ENCODE measurements around the gene RNF8.
"Not testable (repeated sequence)": the region's sequence is repeated elsewhere in the genome, so short reads cannot be mapped to it uniquely, and the experiment has no call there.

The RNF8 gene

GRCh38 chr6:37344308-37344707 lies 9.5 kb upstream of the RNF8 start:
- no peak overlapping the region for H3K9ac ChIP-seq (ENCODE audit: low read depth, low read length)
- H3K36me3 ChIP-seq (ENCODE audit: insufficient read depth, low read length) = no peaks in the 10 kb centered on the region
- H3K27me3 ChIP-seq (ENCODE audit: control insufficient read depth, insufficient read depth, low read length) = peaks cover 14% of the 10 kb centered on the region
- H3K4me2 ChIP-seq (ENCODE audit: low read length) = no peak overlapping the region
- no peaks in the 10 kb centered on the region for H3K9me3 ChIP-seq (replicated peaks; ENCODE audit: low read length)
- peaks cover 9% of the 10 kb centered on the region for H3K4me1 ChIP-seq (ENCODE audit: control insufficient read depth, insufficient read depth, low read length)
- no peak overlapping the region for H3K4me3 ChIP-seq (ENCODE audit: low read length)

GRCh38 chr6:37345804-37346203 lies 8.0 kb upstream of the RNF8 start:
- H3K9me3 ChIP-seq (replicated peaks; ENCODE audit: low read length); H3K9ac ChIP-seq (ENCODE audit: low read depth, low read length); H3K4me3 ChIP-seq (ENCODE audit: low read length); H3K36me3 ChIP-seq (ENCODE audit: insufficient read depth, low read length); H3K4me1 ChIP-seq (ENCODE audit: control insufficient read depth, insufficient read depth, low read length); H3K4me2 ChIP-seq (ENCODE audit: low read length): not testable (repeated sequence)
- peaks cover 14% of the 10 kb centered on the region for H3K27me3 ChIP-seq (ENCODE audit: control insufficient read depth, insufficient read depth, low read length)

DNA sequence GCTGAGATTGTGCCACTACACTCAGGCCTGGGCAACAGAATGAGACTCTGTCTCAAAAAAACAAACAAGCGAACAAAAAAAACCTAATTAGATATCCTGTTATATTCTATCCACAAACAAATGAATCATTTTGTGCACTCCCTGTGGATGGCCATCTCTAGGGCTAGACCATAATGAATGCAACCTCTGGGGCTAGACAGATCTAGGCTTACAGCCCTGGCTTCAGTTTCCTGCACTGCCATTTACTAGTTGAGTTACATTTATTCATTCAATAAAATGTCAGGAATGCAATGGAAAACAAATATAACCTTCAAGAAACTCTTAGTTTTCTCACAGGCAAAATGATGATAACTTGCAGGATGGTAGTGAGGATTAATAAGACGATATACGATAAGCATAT lies 6.6 kb upstream of the RNF8 start:
- H3K4me2 ChIP-seq (ENCODE audit: low read length) = no peak overlapping the region
- no peaks in the 10 kb centered on the region for H3K4me1 ChIP-seq (ENCODE audit: control insufficient read depth, insufficient read depth, low read length)
- peaks cover 9% of the 10 kb centered on the region for H3K27me3 ChIP-seq (ENCODE audit: control insufficient read depth, insufficient read depth, low read length)
- no peaks in the 10 kb centered on the region for H3K9me3 ChIP-seq (replicated peaks; ENCODE audit: low read length)
- no peak overlapping the region for H3K4me3 ChIP-seq (ENCODE audit: low read length)
- H3K9ac ChIP-seq (ENCODE audit: low read depth, low read length) = no peak overlapping the region
- no peaks in the 10 kb centered on the region for H3K36me3 ChIP-seq (ENCODE audit: insufficient read depth, low read length)

GRCh38 chr6:37347670-37348111 lies 6.1 kb upstream of the RNF8 start:
- peaks cover 8% of the 10 kb centered on the region for H3K27me3 ChIP-seq (ENCODE audit: control insufficient read depth, insufficient read depth, low read length)
- no peak overlapping the region for H3K9ac ChIP-seq (ENCODE audit: low read depth, low read length)
- H3K4me1 ChIP-seq (ENCODE audit: control insufficient read depth, insufficient read depth, low read length) = no peaks in the 10 kb centered on the region
- H3K9me3 ChIP-seq (replicated peaks; ENCODE audit: low read length) = no peaks in the 10 kb centered on the region
- H3K4me2 ChIP-seq (ENCODE audit: low read length) = no peak overlapping the region
- H3K36me3 ChIP-seq (ENCODE audit: insufficient read depth, low read length) = no peaks in the 10 kb centered on the region
- H3K4me3 ChIP-seq (ENCODE audit: low read length) = no peak overlapping the region

DNA sequence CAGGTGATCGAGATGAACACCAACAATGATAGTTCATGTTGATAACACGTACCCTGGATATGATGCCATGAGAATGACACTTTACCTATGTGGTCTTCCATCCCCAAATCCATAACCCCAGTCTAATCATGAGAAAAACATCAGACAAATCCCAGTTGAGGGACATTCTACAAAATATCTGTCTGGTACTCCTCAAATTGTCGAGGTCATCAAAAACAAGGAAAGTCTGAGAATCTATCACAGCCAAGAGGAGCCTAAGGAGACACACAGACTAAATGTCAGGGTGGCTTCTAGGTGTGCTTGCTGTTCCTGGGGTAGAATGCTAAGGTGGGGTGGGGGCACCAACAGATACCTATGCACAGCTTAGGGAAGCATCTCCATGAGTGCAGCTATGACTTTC lies 2.8 kb upstream of the RNF8 start:
- Histone ChIP-seq H3K4me3 (ENCODE audit: low read length) (no peak overlapping the region), H3K4me2 (ENCODE audit: low read length) (no peak overlapping the region), H3K9ac (ENCODE audit: low read depth, low read length) (no peak overlapping the region), H3K9me3 (replicated peaks; ENCODE audit: low read length) (no peaks in the 10 kb centered on the region), H3K36me3 (ENCODE audit: insufficient read depth, low read length) (no peaks in the 10 kb centered on the region), H3K27me3 (ENCODE audit: control insufficient read depth, insufficient read depth, low read length) (no peaks in the 10 kb centered on the region), H3K4me1 (ENCODE audit: control insufficient read depth, insufficient read depth, low read length) (peaks cover 6% of the 10 kb centered on the region)

- H3K9me3 ChIP-seq (replicated peaks; ENCODE audit: low read length) = no peaks in the 10 kb centered on the region
- no peaks in the 10 kb centered on the region for H3K27me3 ChIP-seq (ENCODE audit: control insufficient read depth, insufficient read depth, low read length)
- H3K36me3 ChIP-seq (ENCODE audit: insufficient read depth, low read length) = no peaks in the 10 kb centered on the region
- no peak overlapping the region for H3K4me3 ChIP-seq (ENCODE audit: low read length)
- peaks cover 6% of the 10 kb centered on the region for H3K4me1 ChIP-seq (ENCODE audit: control insufficient read depth, insufficient read depth, low read length)
- no peak overlapping the region for H3K4me2 ChIP-seq (ENCODE audit: low read length)
- H3K9ac ChIP-seq (ENCODE audit: low read depth, low read length) = no peak overlapping the region
Observed at GRCh38 chr6:37352384-37352783, 1.4 kb upstream of the RNF8 start.

GRCh38 chr6:37354526-37355384 lies 972 bp downstream of the RNF8 start:
- Histone ChIP-seq H3K36me3 (ENCODE audit: insufficient read depth, low read length) (no peaks in the 10 kb centered on the region), H3K27me3 (ENCODE audit: control insufficient read depth, insufficient read depth, low read length) (no peaks in the 10 kb centered on the region), H3K4me3 (ENCODE audit: low read length) (peak overlapping the region; percentile 89), H3K9ac (ENCODE audit: low read depth, low read length) (peak overlapping the region; percentile 90), H3K9me3 (replicated peaks; ENCODE audit: low read length) (no peaks in the 10 kb centered on the region), H3K4me1 (ENCODE audit: control insufficient read depth, insufficient read depth, low read length) (peaks cover 6% of the 10 kb centered on the region), H3K4me2 (ENCODE audit: low read length) (peak overlapping the region; percentile 82)

- no peak overlapping the region for H3K9ac ChIP-seq (ENCODE audit: low read depth, low read length)
- H3K4me2 ChIP-seq (ENCODE audit: low read length) = no peak overlapping the region
- no peaks in the 10 kb centered on the region for H3K9me3 ChIP-seq (replicated peaks; ENCODE audit: low read length)
- H3K27me3 ChIP-seq (ENCODE audit: control insufficient read depth, insufficient read depth, low read length) = no peaks in the 10 kb centered on the region
- H3K4me3 ChIP-seq (ENCODE audit: low read length) = no peak overlapping the region
- H3K4me1 ChIP-seq (ENCODE audit: control insufficient read depth, insufficient read depth, low read length) = peaks cover 6% of the 10 kb centered on the region
- peaks cover 13% of the 10 kb centered on the region for H3K36me3 ChIP-seq (ENCODE audit: insufficient read depth, low read length)
Observed at GRCh38 chr6:37357288-37357687, 3.5 kb downstream of the RNF8 start.

- Histone ChIP-seq H3K4me3 (ENCODE audit: low read length) (no peak overlapping the region), H3K4me1 (ENCODE audit: control insufficient read depth, insufficient read depth, low read length) (peaks cover 6% of the 10 kb centered on the region), H3K27me3 (ENCODE audit: control insufficient read depth, insufficient read depth, low read length) (no peaks in the 10 kb centered on the region), H3K9me3 (replicated peaks; ENCODE audit: low read length) (no peaks in the 10 kb centered on the region), H3K36me3 (ENCODE audit: insufficient read depth, low read length) (peaks cover 14% of the 10 kb centered on the region), H3K4me2 (ENCODE audit: low read length) (no peak overlapping the region), H3K9ac (ENCODE audit: low read depth, low read length) (no peak overlapping the region)
Observed at GRCh38 chr6:37357860-37358259, 4.1 kb downstream of the RNF8 start.

- H3K4me2 ChIP-seq (ENCODE audit: low read length) = no peak overlapping the region
- no peaks in the 10 kb centered on the region for H3K27me3 ChIP-seq (ENCODE audit: control insufficient read depth, insufficient read depth, low read length)
- H3K36me3 ChIP-seq (ENCODE audit: insufficient read depth, low read length) = peaks cover 21% of the 10 kb centered on the region
- H3K4me3 ChIP-seq (ENCODE audit: low read length) = no peak overlapping the region
- H3K9ac ChIP-seq (ENCODE audit: low read depth, low read length) = no peak overlapping the region
- H3K4me1 ChIP-seq (ENCODE audit: control insufficient read depth, insufficient read depth, low read length) = peaks cover 6% of the 10 kb centered on the region
- H3K9me3 ChIP-seq (replicated peaks; ENCODE audit: low read length) = no peaks in the 10 kb centered on the region
Observed at GRCh38 chr6:37359039-37359438, 5.3 kb downstream of the RNF8 start.

DNA sequence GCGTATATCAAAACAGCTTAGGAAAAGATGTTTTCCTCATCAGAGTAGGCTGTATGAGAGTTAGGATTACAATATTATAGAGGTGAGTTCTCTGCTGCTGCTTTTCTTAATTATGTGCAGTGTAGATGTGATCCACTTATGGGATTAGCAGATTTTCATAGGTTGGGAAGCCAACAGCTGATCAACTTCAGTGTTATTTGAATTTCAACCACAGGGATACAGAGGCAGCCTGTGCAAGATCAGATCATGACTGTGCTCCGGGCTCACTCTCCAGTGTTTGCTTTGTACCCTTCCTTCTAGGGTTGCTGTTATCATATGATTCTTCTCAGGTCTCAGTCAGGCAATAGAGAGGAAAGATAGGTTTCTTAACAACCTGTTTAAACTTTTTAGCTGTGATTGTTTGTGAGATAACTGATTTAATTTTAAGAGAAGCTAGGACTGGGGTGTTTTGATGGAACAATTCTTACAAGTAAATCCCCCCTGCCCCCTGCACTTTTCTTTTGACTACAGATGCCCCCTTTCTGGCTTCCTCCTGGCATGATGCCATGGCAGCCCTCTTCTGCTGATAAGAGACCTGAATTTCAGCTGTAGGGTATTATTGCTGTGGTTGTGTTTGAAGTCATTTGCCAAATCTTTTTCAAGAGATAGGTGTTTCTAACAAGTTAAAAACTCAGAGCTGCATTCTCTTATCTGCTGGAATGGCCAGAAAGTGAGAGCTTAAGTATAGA lies 8.5 kb downstream of the RNF8 start:
- H3K4me3 ChIP-seq (ENCODE audit: low read length) = no peak overlapping the region
- peaks cover 21% of the 10 kb centered on the region for H3K36me3 ChIP-seq (ENCODE audit: insufficient read depth, low read length)
- H3K9me3 ChIP-seq (replicated peaks; ENCODE audit: low read length) = no peaks in the 10 kb centered on the region
- no peak overlapping the region for H3K9ac ChIP-seq (ENCODE audit: low read depth, low read length)
- H3K4me2 ChIP-seq (ENCODE audit: low read length) = no peak overlapping the region
- peaks cover 7% of the 10 kb centered on the region for H3K4me1 ChIP-seq (ENCODE audit: control insufficient read depth, insufficient read depth, low read length)
- no peaks in the 10 kb centered on the region for H3K27me3 ChIP-seq (ENCODE audit: control insufficient read depth, insufficient read depth, low read length)
